BLaER1 treated with 17β-estradiol and CSF1 and Interleukin-3, amounts not matched to agents 10 nM and 100 nM (cell line): ENCODE measurements around the gene POFUT2.

Source experiments
- H3K27ac ChIP-seq, 11 experiments: shearing (Covaris generic); formaldehyde crosslinking; 2 replicates each; pipeline ENCODE4 v1.8.1; 2022
- H3K27me3 ChIP-seq, 11 experiments: shearing (Covaris generic); formaldehyde crosslinking; 2 replicates each; pipeline ENCODE4 v1.8.1; 2022
- H3K36me3 ChIP-seq, 11 experiments: shearing (Covaris generic); formaldehyde crosslinking; 2 replicates each; pipeline ENCODE4 v1.8.1; 2022
- H3K4me1 ChIP-seq, 10 experiments: shearing (Covaris generic); formaldehyde crosslinking; 2 replicates each; pipeline ENCODE4 v1.8.1; 2022
- H3K4me2 ChIP-seq, 11 experiments: shearing (Covaris generic); formaldehyde crosslinking; 2 replicates each; pipeline ENCODE4 v1.8.1; 2022
- H3K4me3 ChIP-seq, 10 experiments: shearing (Covaris generic); formaldehyde crosslinking; 2 replicates each; pipeline ENCODE4 v1.8.1; 2022
- H3K9ac ChIP-seq, 11 experiments: shearing (Covaris generic); formaldehyde crosslinking; 2 replicates each; pipeline ENCODE4 v1.8.1; 2022
- H3K9me3 ChIP-seq, 11 experiments: shearing (Covaris generic); formaldehyde crosslinking; replicated peaks in 1 of 11; 2 replicates each; pipeline ENCODE4 v1.8.1; 2022
- H4K20me1 ChIP-seq, 11 experiments: shearing (Covaris generic); formaldehyde crosslinking; 2 replicates each; pipeline ENCODE4 v1.8.1; 2022
- Cebpa-rat ChIP-seq, 11 experiments: shearing (Covaris generic); IDR thresholded peaks; 2 replicates each; pipeline ENCODE4 v1.8.1; 2022

The POFUT2 gene

DNA sequence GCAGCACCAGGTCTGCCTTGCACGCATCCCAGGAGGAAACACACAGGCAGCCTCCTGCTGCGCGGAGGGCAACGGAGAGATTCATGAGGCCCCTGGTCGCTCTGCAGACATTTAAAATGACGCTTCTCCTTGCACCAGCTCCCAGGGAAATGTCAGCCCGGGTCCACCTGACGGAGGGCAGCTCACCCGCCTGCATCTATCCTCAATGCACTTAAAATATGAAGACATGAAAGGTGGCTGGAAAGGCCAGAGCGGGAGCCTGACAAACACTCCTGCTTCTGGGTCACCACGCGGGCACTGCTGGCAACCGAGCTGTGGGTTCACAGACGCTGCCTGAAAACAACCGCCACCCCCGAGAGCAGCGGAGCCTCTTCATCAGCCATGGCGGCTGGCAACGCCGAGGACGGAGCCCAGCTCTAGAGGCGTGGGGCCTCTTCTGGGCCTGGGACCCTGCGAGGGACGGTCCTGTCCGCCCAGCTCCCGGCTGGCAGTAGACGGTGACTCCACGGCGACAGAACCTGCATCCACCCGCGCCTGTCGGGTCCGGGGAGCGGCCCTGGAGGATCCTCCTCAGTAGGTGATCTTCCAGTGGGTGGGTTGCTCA is 22.7 kb downstream of the POFUT2 start:
- H3K4me1 ChIP-seq: peaks cover 0 to 27% (median 22%) of the 10 kb centered on the region in 10 experiments; a peak in 18 of 20 replicates
- H3K27ac ChIP-seq: no peak overlapping the region
- peaks cover 46 to 66% (median 54%) of the 10 kb centered on the region in 11 experiments for H3K36me3 ChIP-seq
- H3K9ac ChIP-seq: no peak overlapping the region; a peak in 1 of 22 replicates
- TF ChIP-seq Cebpa-rat (IDR thresholded peaks at IDR 0.05): no peak
- peaks cover 0 to 19% (median 8%) of the 10 kb centered on the region in 11 experiments; a peak in 12 of 22 replicates for H4K20me1 ChIP-seq
- H3K4me3 ChIP-seq: no peak overlapping the region
- peaks cover 6 to 19% (median 14%) of the 10 kb centered on the region in 11 experiments for H3K9me3 ChIP-seq
- H3K4me2 ChIP-seq: no peak overlapping the region
- no peaks in the 10 kb centered on the region for H3K27me3 ChIP-seq

DNA sequence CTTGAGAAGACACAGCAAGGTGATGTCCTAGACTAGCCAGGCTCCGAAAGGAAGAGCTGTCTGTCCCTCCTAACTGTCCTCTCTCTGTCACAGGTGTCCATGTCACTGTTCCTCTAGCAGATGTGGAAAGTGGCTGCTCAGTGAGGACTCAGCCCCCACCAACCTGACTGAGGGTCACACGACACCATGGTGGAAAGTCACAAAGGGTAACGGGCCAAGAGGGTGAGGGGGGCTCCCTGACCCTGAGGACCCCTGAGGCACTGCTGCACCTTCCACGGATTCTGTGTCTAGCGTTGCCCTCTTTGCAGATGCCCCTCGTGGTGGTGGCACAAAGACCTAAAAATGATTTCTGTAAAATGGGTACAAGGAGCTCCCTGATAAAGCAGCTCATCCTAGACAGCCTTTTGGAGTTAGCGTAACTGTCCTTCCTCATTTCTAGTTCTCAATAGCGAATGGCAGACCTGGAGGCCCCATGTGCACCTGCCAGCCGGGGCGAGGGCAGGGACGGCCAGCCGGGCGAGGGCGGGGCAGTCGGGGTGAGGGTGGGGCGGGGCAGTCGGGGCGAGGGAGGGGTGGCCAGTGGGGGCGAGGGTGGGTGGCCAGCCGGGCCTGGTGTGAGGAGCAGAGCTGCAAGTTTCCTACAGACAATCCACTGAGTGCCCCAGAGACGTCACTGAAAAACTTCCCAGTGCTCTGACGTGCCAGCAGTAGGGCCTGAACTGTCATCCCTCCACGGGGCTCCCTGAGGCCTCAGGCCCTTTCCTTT is 23.4 kb downstream of the POFUT2 start:
- Histone ChIP-seq H3K36me3 (peaks cover 40 to 59% (median 48%) of the 10 kb centered on the region in 11 experiments), H3K27ac (no peak overlapping the region), H4K20me1 (peaks cover 0 to 19% (median 8%) of the 10 kb centered on the region in 11 experiments; a peak in 12 of 22 replicates), H3K4me2 (no peak overlapping the region), H3K9ac (no peak overlapping the region), H3K4me3 (no peak overlapping the region), H3K4me1 (peaks cover 0 to 29% (median 22%) of the 10 kb centered on the region in 10 experiments; a peak in 18 of 20 replicates), H3K9me3 (peaks cover 0 to 12% (median 7%) of the 10 kb centered on the region in 11 experiments; a peak in 15 of 22 replicates), H3K27me3 (no peaks in the 10 kb centered on the region)
- TF ChIP-seq Cebpa-rat (IDR thresholded peaks at IDR 0.05): no peak

DNA sequence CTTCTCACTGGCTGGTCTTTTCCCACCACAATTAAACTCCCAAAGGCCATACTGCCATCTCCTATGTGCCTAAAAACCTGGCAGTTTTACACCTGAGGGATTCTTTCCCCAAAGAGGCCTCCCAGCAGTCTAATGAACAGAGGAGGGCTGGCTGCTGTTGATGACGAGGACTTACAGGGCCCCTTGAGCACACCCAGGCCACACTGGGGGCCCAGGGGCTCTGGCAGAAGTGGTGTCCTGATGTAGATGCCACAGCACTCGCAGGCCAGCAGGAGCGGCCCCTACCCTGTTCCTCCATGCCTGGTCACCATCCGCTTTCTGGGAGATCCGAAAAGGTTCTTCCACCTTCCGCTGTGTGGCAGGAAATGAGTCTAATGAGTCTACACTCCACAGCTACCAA is 24.2 kb downstream of the POFUT2 start:
- no peak for TF ChIP-seq Cebpa-rat (IDR thresholded peaks at IDR 0.05)
- Histone ChIP-seq H3K36me3 (peaks cover 40 to 58% (median 48%) of the 10 kb centered on the region in 11 experiments), H3K4me3 (no peak overlapping the region), H3K27me3 (no peaks in the 10 kb centered on the region), H4K20me1 (peaks cover 0 to 19% (median 8%) of the 10 kb centered on the region in 11 experiments; a peak in 12 of 22 replicates), H3K9ac (no peak overlapping the region), H3K4me2 (no peak overlapping the region), H3K9me3 (peaks cover 0 to 12% (median 7%) of the 10 kb centered on the region in 11 experiments; a peak in 15 of 22 replicates), H3K27ac (no peak overlapping the region; a peak in 1 of 22 replicates), H3K4me1 (peaks cover 0 to 29% (median 22%) of the 10 kb centered on the region in 10 experiments; a peak in 18 of 20 replicates)

DNA sequence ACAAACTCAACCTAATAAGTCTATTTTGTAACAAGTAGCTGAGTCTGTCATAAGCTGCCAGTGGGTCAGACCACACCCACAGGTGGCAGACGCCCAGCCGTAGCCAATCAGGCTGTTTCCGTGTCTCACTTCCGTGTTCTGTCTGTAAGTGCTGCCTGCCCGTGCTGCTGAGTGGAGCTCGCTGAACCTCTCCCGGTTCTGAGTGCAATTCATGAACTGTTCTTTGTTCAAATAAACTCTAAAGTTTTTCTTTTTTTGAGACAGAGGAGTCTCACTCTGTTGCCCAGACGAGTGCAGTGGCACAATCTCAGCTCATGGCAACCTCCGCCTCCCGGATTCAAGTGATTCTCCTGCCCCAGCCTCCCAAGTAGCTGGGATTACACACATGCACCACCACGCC is 25.1 kb downstream of the POFUT2 start:
- Histone ChIP-seq H3K9me3 (peaks cover 0 to 5% (median 4%) of the 10 kb centered on the region in 11 experiments; a peak in 15 of 22 replicates), H3K4me2 (no peak overlapping the region), H3K4me1 (peaks cover 0 to 33% (median 22%) of the 10 kb centered on the region in 10 experiments; a peak in 18 of 20 replicates), H3K9ac (no peak overlapping the region), H3K36me3 (peaks cover 37 to 53% (median 45%) of the 10 kb centered on the region in 11 experiments), H4K20me1 (peaks cover 0 to 19% (median 8%) of the 10 kb centered on the region in 11 experiments; a peak in 12 of 22 replicates), H3K27me3 (no peaks in the 10 kb centered on the region), H3K4me3 (no peak overlapping the region), H3K27ac (no peak overlapping the region)
- TF ChIP-seq Cebpa-rat (IDR thresholded peaks at IDR 0.05): no peak

DNA sequence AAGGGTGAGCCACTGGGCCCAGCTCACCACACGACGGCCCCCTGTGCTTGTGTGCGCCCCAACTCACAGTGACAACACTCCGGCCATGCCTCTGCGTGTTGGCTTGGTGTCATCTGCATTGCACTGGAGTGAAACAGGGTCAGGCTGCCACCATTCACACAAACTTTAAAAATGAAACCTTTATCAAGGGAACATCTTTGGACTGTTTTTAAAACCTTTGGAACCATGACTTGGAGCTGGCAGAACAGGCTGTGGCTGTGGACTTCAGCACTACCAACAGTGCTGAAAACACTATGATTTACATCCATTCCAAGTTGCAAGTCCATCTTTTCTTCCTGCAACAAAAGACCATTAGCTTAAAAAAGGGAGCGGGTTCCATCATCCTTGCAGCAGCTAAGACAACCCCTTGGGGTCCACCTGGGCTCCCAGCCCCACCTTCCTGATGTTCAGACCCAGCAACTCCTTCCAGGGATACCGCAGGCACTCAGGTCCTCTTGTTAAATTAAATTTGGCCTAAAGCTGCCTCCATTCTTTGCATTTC is 25.6 kb downstream of the POFUT2 start:
- Histone ChIP-seq H3K4me1 (peaks cover 0 to 34% (median 22%) of the 10 kb centered on the region in 10 experiments; a peak in 18 of 20 replicates), H3K9ac (no peak overlapping the region), H3K27ac (no peak overlapping the region), H3K9me3 (no peaks in the 10 kb centered on the region; a peak in 1 of 22 replicates), H3K27me3 (no peaks in the 10 kb centered on the region), H3K4me3 (no peak overlapping the region), H3K4me2 (no peak overlapping the region), H3K36me3 (peaks cover 32 to 48% (median 40%) of the 10 kb centered on the region in 11 experiments), H4K20me1 (peaks cover 0 to 19% (median 8%) of the 10 kb centered on the region in 11 experiments; a peak in 12 of 22 replicates)
- no peak for TF ChIP-seq Cebpa-rat (IDR thresholded peaks at IDR 0.05)

DNA sequence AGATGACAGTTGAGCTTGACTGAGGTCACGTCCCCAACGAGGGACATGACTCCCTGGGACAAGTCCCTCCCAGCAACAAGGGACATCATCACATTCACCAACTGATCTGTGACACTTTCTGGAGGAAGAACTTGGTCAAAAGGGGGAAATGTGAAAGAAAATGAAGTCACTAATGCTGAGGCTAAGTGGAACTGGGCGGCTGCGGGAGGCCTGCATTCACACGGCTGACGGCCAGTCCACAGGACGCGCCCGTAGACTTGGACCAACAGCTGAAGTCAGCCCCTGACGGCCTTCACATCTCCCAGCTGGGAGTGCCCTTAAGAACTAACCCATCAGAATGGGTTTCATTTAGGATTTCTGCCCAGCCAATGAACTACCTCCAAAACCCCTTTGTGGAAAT is 26.6 kb downstream of the POFUT2 start:
- Histone ChIP-seq H3K9me3 (no peaks in the 10 kb centered on the region), H3K4me2 (no peak overlapping the region), H3K9ac (no peak overlapping the region), H3K4me3 (no peak overlapping the region), H3K36me3 (peaks cover 30 to 41% (median 32%) of the 10 kb centered on the region in 11 experiments), H4K20me1 (peaks cover 0 to 14% (median 4%) of the 10 kb centered on the region in 11 experiments; a peak in 11 of 22 replicates), H3K4me1 (peaks cover 0 to 34% (median 22%) of the 10 kb centered on the region in 10 experiments; a peak in 14 of 20 replicates), H3K27ac (no peak overlapping the region), H3K27me3 (no peaks in the 10 kb centered on the region)
- no peak for TF ChIP-seq Cebpa-rat (IDR thresholded peaks at IDR 0.05)

DNA sequence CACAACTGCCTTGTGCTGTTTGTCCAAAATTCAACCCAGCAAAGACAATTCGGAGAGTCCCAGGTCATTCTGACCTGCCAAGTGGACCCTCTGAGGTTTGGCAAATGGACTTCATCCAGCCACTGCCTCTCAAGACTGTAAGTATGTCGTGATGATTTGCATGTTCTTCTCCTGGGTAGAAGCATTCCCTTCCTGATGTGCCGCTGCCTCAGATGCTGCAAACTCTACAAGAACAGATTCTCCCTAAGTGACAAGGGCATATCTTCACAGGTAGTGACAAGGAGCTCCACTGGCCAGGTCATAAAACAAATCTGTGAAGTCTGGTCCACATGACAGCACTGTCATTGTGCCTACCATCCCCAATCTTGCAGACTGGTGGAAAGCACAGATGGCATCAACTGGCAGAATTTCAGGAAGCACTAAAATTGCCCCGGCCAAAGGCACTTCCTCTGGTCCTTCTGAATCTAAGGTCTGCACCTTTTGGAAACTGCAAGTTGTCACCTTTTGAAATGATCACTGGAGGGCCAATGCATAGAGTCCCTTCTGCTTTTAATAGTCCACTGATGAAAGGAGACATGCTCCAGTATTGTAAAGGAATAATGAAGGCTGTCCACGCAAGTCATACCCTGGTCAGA is 27.4 kb downstream of the POFUT2 start:
- Histone ChIP-seq H3K4me2 (peak overlapping the region in 4 of 11 experiments; percentile 4 to 14 (median 10); a peak in 3 of 22 replicates), H3K9me3 (no peaks in the 10 kb centered on the region), H4K20me1 (peaks cover 0 to 9% (median 0%) of the 10 kb centered on the region in 11 experiments; a peak in 5 of 22 replicates), H3K27me3 (no peaks in the 10 kb centered on the region), H3K36me3 (peaks cover 22 to 33% (median 24%) of the 10 kb centered on the region in 11 experiments), H3K4me3 (no peak overlapping the region), H3K27ac (no peak overlapping the region), H3K4me1 (peaks cover 0 to 36% (median 24%) of the 10 kb centered on the region in 10 experiments; a peak in 14 of 20 replicates), H3K9ac (no peak overlapping the region)
- TF ChIP-seq Cebpa-rat (IDR thresholded peaks at IDR 0.05): no peak

DNA sequence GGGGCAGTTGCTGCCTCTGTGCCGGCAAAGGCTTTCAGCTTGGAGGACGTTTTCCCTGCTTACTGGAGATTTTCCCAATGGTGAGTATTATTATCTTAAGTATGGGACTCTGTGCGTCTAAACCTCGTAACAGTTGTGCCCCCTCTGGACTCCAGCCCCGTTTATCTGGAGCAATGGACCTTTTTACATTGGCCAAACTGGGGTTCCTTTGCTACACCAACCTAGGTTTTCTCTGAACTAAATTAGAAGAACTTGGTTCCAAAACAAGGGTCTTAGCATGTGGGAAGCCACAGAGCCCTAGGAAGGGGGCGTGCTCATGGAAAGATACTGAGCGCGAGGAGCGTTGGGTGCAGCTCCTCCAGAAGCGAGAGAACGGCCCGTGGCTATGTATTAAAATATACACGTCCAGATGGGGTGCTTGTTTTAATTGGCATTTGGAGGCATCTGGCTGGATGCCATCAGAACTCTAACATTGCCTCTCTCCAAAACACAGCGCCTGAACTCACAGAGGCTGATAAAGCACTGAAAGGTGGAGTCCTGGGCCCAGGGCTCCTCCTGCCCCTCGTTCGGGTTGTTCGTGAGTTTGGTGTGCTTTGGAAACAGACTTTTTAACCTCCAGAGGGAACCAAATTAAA is 28.4 kb downstream of the POFUT2 start:
- no peak overlapping the region for H3K27ac ChIP-seq
- H3K27me3 ChIP-seq: no peaks in the 10 kb centered on the region
- H3K4me3 ChIP-seq: no peak overlapping the region
- no peak overlapping the region for H3K9ac ChIP-seq
- H3K36me3 ChIP-seq: peaks cover 13 to 26% (median 16%) of the 10 kb centered on the region in 11 experiments
- H4K20me1 ChIP-seq: peaks cover 0 to 9% (median 0%) of the 10 kb centered on the region in 11 experiments; a peak in 4 of 22 replicates
- no peak overlapping the region for H3K4me2 ChIP-seq
- H3K9me3 ChIP-seq: no peaks in the 10 kb centered on the region
- peaks cover 0 to 40% (median 27%) of the 10 kb centered on the region in 10 experiments; a peak in 14 of 20 replicates for H3K4me1 ChIP-seq
- TF ChIP-seq Cebpa-rat (IDR thresholded peaks at IDR 0.05): no peak
